Muscle of leg (tissue), 11 donors: ENCODE measurements around the gene TESK1. TPM values are rescaled to one million over a fixed set of nuclear protein-coding genes. Genes with fewer than 3 reads are reported as not detected.
"Not testable (repeated sequence)": the region's sequence is repeated elsewhere in the genome, so short reads cannot be mapped to it uniquely, and the experiment has no call there.

Experiments
- DNase-seq: peaks from one replicate; pipeline ENCODE4 v3.0.0; 2013
- H3K27ac ChIP-seq: one replicate; pipeline ENCODE4 v1.5.1; 2013; ENCODE audit warnings: mild to moderate bottlenecking, low read length, control low read depth
- H3K27me3 ChIP-seq: one replicate; pipeline ENCODE4 v1.6.1; 2013; ENCODE audit warnings: low read length; ENCODE audit not compliant: control insufficient read depth, insufficient read depth
- H3K36me3 ChIP-seq: one replicate; pipeline ENCODE4 v1.6.1; 2013; ENCODE audit warnings: low read length; ENCODE audit not compliant: control insufficient read depth, insufficient read depth
- H3K4me1 ChIP-seq: one replicate; pipeline ENCODE4 v1.6.1; 2013; ENCODE audit warnings: low read length; ENCODE audit not compliant: control insufficient read depth, insufficient read depth
- H3K4me3 ChIP-seq: one replicate; pipeline ENCODE4 v1.5.1; 2013; ENCODE audit warnings: low read length, control low read depth
- H3K9me3 ChIP-seq: replicated peaks from 2 replicates; pipeline ENCODE4 v1.6.1; 2013; ENCODE audit warnings: low read depth, low read length; ENCODE audit not compliant: control insufficient read depth
- WGBS: methylation state at CpG from one replicate; pipeline ENCODE4 v1.1.5; 2013; ENCODE audit warnings: missing lambda C conversion rate; ENCODE audit not compliant: insufficient coverage; 5-methylcytosine and 5-hydroxymethylcytosine counted together
- polyA plus RNA-seq, 8 donors: library from polyadenylated mRNA; unstranded; fragments of 120-200 nt; gene quantifications; one replicate each; pipeline versions ENCODE4 v1.2.1 to v1.2.3, GENCODE V29; 2013; ENCODE audit warnings: inconsistent platforms in 1 of 8, low replicate concordance in 1 of 8; ENCODE audit not compliant: insufficient read length in 8 of 8, insufficient read depth in 1 of 8
- total RNA-seq: library from RNA; stranded (reverse); fragments of 120-200 nt; gene quantifications from one replicate; pipeline ENCODE4 v1.2.4, GENCODE V29; 2013

The TESK1 gene
- total and polyA plus RNA-seq, 9 donors: 12.8 to 47.3 (median 38.1) TPM

DNA sequence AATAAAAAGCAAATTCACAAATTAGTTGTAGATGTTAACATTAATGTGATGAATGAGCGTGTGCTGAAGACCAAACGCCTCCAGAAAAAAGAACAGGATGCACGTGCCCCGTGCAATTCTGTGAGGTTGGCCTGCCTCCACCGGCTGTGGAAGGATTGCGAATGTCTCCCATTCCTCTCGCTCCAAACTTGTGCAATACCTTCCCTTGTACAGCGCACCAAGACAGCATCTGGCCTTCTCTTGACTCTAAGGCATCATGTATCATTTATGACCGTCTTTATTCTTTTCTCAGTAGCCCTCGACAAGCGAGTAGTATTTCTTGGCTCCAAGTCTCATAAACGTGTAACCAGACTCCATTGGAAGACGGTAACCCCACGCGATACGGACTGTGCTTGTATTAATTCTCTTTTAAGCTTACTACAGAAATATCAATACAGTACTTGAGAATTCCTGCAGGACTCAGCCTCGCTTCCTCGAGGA, 1.5 kb upstream of the TESK1 start:
- Histone ChIP-seq H3K9me3 (no peaks in the 10 kb centered on the region), H3K4me1 (peaks cover 51% of the 10 kb centered on the region), H3K27ac (peak overlapping the region; percentile 81), H3K27me3 (no peaks in the 10 kb centered on the region), H3K4me3 (peak overlapping the region; percentile 14), H3K36me3 (peaks cover 20% of the 10 kb centered on the region)
- WGBS: 0% methylated on average over 15 of the region's 18 CpGs
- DNase-seq: peak; percentile 90

DNA sequence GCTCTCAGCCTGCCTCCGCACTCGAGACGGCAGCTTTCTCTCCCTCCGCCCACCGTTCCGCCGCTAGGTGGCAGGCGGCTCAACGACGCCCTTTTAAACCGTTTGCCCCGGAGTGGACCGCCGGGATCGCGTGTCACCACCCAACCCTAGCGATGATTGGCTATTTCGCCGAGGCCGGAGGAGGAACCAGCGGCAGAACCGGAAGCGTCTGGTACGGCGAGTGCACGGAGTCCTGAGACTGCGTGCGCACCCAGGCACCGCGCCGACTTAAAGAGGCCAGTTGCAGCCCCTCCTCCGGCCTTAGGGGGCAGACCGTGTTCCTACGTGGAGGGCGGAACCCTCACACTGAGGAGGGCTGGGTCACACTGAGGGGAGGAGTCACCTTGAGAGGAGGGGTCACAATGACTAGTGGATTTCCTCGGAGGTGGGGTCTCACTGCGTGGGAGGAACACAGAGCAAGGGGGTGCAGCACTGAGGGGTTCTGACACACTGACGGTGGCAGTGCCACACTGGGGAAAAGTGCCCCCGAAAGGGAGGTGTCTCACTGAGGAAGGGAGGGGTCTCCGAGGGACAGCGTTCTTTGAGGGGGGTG, 980 bp upstream of the TESK1 start:
- Histone ChIP-seq H3K4me1 (peaks cover 51% of the 10 kb centered on the region), H3K9me3 (no peaks in the 10 kb centered on the region), H3K36me3 (peaks cover 25% of the 10 kb centered on the region), H3K4me3 (peak overlapping the region; percentile 67), H3K27me3 (no peaks in the 10 kb centered on the region), H3K27ac (peak overlapping the region; percentile 97)
- peak; percentile 100 for DNase-seq
- WGBS: 0% methylated on average over 38 of the region's 41 CpGs

DNA sequence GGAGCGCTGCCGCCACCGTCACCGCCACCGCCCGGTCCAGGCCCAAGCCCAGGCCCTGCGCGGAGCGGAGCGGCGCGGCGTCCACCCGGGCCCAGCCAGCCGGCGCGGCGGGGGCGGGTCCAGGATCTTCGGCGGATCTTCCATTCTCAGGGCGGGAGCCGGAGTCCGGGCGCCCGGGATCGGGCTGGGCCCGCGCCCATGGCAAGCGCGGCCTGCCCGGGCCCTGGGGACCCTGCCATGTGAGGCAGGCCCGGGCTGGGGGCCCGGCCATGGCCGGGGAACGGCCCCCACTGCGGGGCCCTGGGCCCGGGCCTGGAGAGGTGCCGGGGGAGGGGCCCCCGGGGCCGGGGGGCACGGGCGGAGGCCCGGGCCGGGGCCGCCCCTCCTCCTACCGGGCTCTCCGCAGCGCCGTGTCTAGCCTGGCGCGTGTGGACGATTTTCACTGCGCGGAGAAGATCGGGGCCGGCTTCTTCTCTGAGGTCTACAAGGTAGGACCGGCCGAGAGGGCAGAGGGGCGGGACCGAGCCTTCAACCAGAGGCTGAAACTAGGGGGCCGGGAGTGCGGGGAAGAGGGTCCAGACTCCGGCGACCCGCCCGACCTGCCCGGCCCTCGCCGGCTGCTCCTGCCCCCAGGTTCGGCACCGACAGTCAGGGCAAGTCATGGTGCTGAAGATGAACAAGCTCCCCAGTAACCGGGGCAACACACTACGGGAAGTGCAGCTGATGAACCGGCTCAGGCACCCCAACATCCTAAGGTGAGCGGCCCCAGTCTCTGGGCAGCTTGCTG, 482 bp downstream of the TESK1 start:
- DNase-seq: peak; percentile 60
- Histone ChIP-seq H3K4me3 (peak overlapping the region; percentile 60), H3K36me3 (peaks cover 40% of the 10 kb centered on the region), H3K27me3 (no peaks in the 10 kb centered on the region), H3K4me1 (peaks cover 56% of the 10 kb centered on the region), H3K27ac (peak overlapping the region; percentile 45), H3K9me3 (no peaks in the 10 kb centered on the region)
- under 1% methylated on average over 70 of the region's 76 CpGs for WGBS

DNA sequence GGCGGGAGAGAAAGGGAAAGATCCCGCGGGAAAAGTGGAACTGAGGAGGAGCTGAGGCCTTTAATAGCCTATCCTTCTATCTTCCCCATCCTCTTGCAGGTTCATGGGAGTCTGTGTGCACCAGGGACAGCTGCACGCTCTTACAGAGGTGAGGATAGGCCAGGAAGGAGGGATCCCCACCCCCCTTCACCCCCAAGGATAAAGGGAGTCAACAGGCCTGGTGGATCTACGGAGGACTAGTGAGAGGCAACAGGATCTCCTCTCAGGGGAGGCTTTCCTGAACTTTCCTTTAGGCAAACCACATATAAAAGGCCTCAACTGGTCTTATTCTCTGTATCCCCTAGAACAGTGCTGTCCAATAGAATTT, 1.1 kb downstream of the TESK1 start:
- peaks cover 41% of the 10 kb centered on the region for H3K36me3 ChIP-seq
- WGBS: no CpG with 5 or more reads among the region's 5 CpGs
- no peaks in the 10 kb centered on the region for H3K9me3 ChIP-seq
- peak overlapping the region; percentile 45 for H3K27ac ChIP-seq
- H3K27me3 ChIP-seq: no peaks in the 10 kb centered on the region
- peak overlapping the region; percentile 60 for H3K4me3 ChIP-seq
- peak; percentile 38 for DNase-seq
- peaks cover 61% of the 10 kb centered on the region for H3K4me1 ChIP-seq

DNA sequence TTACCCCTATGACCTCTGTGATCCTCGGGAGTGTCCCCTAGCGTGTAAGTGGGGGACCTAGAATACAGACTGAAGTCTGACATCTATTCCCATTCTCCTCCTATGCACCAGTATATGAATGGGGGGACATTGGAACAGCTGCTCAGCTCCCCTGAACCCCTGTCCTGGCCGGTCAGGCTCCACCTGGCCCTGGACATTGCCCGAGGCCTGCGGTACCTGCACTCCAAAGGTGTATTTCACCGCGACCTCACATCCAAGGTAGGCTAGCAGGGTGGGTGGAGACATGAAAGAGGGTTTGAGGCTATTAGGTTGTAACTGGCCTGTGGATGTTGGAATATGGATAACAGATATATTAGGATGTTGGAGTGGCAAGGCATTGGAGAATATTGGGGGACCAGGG, 1.7 kb downstream of the TESK1 start:
- 92% methylated on average over 5 of the region's 7 CpGs for WGBS
- Histone ChIP-seq H3K4me3 (no peak overlapping the region), H3K36me3 (peaks cover 41% of the 10 kb centered on the region), H3K27ac (no peak overlapping the region), H3K9me3 (no peaks in the 10 kb centered on the region), H3K27me3 (no peaks in the 10 kb centered on the region), H3K4me1 (peaks cover 63% of the 10 kb centered on the region)
- no peak for DNase-seq

DNA sequence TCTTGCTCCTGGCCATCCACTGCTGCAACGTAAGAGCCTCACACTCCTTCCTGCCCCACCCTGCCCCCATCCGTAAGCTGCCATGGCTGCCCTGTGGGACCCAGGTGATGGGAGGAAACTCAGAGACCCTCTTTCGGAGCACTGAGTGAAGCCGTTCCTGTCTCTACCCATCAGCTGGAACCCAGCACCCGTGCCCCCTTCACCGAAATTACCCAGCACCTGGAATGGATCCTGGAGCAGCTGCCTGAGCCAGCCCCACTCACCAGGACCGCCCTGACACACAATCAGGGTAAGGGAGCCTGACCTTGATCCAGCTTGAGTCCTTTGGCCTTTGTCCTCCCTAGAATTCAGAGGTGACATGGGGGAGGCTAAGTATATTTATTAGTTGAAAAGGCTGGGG, 3.2 kb downstream of the TESK1 start:
- DNase-seq: no peak
- Histone ChIP-seq H3K27me3 (no peaks in the 10 kb centered on the region), H3K36me3 (peaks cover 41% of the 10 kb centered on the region), H3K4me3 (no peak overlapping the region), H3K27ac (peak overlapping the region; percentile 94), H3K9me3 (no peaks in the 10 kb centered on the region), H3K4me1 (peaks cover 59% of the 10 kb centered on the region)
- 75% methylated on average over 7 of the region's 7 CpGs for WGBS

DNA sequence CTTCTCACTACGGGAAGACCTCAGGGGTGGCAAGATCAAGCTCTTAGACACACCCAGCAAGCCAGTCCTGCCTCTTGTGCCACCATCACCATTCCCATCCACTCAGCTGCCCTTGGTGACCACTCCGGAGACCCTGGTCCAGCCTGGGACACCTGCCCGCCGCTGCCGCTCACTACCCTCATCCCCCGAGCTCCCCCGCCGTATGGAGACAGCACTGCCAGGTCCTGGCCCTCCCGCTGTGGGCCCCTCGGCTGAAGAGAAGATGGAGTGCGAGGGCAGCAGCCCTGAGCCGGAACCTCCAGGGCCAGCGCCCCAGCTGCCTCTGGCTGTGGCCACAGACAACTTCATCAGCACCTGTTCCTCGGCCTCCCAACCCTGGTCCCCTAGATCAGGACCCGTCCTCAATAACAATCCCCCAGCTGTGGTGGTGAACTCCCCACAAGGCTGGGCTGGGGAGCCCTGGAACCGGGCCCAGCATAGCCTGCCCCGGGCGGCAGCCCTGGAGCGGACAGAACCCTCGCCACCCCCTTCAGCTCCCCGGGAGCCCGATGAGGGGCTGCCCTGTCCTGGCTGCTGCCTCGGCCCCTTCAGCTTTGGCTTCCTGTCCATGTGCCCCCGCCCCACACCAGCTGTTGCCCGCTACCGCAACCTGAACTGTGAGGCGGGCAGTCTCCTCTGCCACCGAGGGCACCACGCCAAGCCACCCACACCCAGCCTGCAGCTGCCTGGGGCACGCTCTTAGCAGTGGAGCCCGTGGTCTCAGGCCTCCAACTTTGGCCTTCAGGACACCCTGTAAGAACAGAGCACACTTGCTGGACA, 4.1 kb downstream of the TESK1 start:
- no peak overlapping the region for H3K4me3 ChIP-seq
- peak; percentile 87 for DNase-seq
- H3K27me3 ChIP-seq: no peaks in the 10 kb centered on the region
- peaks cover 41% of the 10 kb centered on the region for H3K36me3 ChIP-seq
- no peaks in the 10 kb centered on the region for H3K9me3 ChIP-seq
- 72% methylated on average over 29 of the region's 31 CpGs for WGBS
- H3K27ac ChIP-seq: peak overlapping the region; percentile 94
- peaks cover 58% of the 10 kb centered on the region for H3K4me1 ChIP-seq

DNA sequence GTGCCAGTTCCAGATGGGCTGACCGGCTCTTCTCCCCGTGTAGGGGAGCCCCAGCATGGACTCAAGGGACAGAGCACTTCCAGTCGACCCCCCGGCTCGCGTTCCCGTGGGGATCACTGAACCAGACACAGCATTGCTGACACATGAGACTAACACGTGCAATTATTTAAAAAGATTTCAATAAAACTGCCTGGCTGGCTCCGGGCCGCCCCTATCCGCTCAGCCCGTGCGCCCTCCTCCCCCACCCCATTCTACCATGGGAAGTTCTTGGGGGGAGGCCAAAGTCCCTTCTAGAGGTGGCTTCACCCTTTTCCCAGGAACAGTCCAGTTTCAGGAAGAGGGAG, 4.7 kb downstream of the TESK1 start:
- Histone ChIP-seq H3K27me3 (no peaks in the 10 kb centered on the region), H3K4me3 (no peak overlapping the region), H3K36me3 (peaks cover 41% of the 10 kb centered on the region), H3K27ac (peak overlapping the region; percentile 94), H3K4me1 (peaks cover 52% of the 10 kb centered on the region), H3K9me3 (no peaks in the 10 kb centered on the region)
- no peak for DNase-seq
- WGBS: 56% methylated on average over 7 of the region's 13 CpGs

DNA sequence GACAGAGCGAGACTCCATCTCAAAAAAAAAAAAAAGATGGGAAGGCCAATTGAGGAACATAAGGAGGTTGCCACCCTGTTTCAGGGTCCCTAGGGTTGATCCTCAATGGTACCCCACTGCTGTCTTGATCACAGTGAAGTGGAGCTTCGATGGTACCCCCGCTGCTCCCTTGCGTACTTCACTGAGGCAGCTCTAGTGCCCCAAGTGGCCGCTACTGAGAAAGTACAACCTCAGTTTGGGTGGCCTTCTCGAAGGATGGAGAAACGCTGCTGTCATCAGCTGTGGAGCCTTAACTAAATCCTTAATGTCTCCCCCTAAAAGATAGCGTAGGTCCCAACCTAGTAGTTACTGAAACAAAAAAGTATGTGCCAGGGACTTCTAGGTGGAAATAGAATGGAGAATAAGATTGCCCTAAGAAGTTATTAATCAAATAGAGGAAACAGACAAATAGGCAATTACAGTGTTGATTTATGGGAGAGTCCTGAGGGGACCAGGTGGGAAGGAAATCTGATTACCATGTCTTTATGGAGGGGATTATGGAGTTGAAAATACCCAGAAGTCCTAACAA, 6.3 kb downstream of the TESK1 start:
- no peaks in the 10 kb centered on the region for H3K9me3 ChIP-seq
- DNase-seq: peak; percentile 49
- H3K36me3 ChIP-seq: peaks cover 41% of the 10 kb centered on the region
- WGBS: 4% methylated on average over 3 of the region's 8 CpGs
- H3K4me1 ChIP-seq: peaks cover 44% of the 10 kb centered on the region
- H3K27me3 ChIP-seq: peaks cover 12% of the 10 kb centered on the region
- no peak overlapping the region for H3K4me3 ChIP-seq
- no peak overlapping the region for H3K27ac ChIP-seq

DNA sequence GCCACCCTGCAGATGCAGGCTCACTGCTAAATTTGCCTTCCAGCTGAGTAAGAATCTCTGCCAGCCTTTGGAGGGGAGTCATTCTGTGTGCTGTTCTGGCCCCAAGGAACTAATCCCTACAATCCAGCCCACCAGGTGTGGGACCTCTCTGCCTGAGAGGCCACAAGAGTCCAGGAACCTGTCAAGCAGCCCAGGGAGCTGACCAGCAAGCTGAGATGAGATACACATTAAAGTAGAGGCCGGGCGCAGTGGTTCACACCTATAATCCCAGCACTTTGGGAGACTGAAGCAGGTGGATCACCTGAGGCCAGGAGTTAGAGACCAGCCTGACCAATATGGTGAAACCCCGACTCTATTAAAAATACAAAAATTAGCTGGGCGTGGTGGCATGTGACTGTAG, 7.0 kb downstream of the TESK1 start:
- peaks cover 42% of the 10 kb centered on the region for H3K4me1 ChIP-seq
- WGBS: 83% methylated on average over 1 of the region's 4 CpGs
- not testable (repeated sequence) for H3K27ac ChIP-seq, H3K9me3 ChIP-seq, H3K4me3 ChIP-seq, DNase-seq
- H3K36me3 ChIP-seq: peaks cover 35% of the 10 kb centered on the region
- peaks cover 19% of the 10 kb centered on the region for H3K27me3 ChIP-seq
